Measurements from ENCODE around the gene SLC4A7. TPM values are rescaled to one million over a fixed set of nuclear protein-coding genes. Genes with fewer than 3 reads are reported as not detected.
A peak's percentile ranks its signal among the peaks of the same experiment; 100 is the strongest.
"Not testable (repeated sequence)": the region's sequence is repeated elsewhere in the genome, so short reads cannot be mapped to it uniquely, and the experiment has no call there.

The SLC4A7 gene
- total RNA-seq, 2 experiments from 2014 or later = 49.5 to 54.1 TPM

- POLR2A ChIA-PET = no interaction called here
- no peaks in the 10 kb centered on the region for H3K36me3 Mint-ChIP-seq
- H3K9me3 Mint-ChIP-seq = no peaks in the 10 kb centered on the region
- no peak for DNase-seq
- H3K4me3 Mint-ChIP-seq = no peak overlapping the region
- no peak for ATAC-seq (ENCODE audit: low read depth)
- H3K27ac Mint-ChIP-seq = no peak overlapping the region
- H3K27me3 Mint-ChIP-seq = peaks cover 2% of the 10 kb centered on the region
- H3K4me1 Mint-ChIP-seq = no peaks in the 10 kb centered on the region
Observed at GRCh38 chr3:27333843-27334242, 150.3 kb downstream of the SLC4A7 start.

- H3K4me1 Mint-ChIP-seq; H3K27me3 Mint-ChIP-seq; H3K36me3 Mint-ChIP-seq; ATAC-seq (ENCODE audit: low read depth); H3K4me3 Mint-ChIP-seq; POLR2A ChIA-PET; H3K9me3 Mint-ChIP-seq; DNase-seq; H3K27ac Mint-ChIP-seq: not testable (repeated sequence)
Observed at GRCh38 chr3:27328982-27329762, 155.0 kb downstream of the SLC4A7 start.

GRCh38 chr3:27326629-27327545 lies 157.3 kb downstream of the SLC4A7 start:
- Mint-ChIP-seq H3K9me3 (peaks cover 1% of the 10 kb centered on the region), H3K4me1 (no peaks in the 10 kb centered on the region), H3K27ac (no peak overlapping the region), H3K4me3 (no peak overlapping the region), H3K27me3 (peaks cover 3% of the 10 kb centered on the region), H3K36me3 (no peaks in the 10 kb centered on the region)
- no peak for DNase-seq
- POLR2A ChIA-PET = no interaction called here
- ATAC-seq (ENCODE audit: low read depth) = no peak

GRCh38 chr3:27326202-27326601 lies 158.0 kb downstream of the SLC4A7 start:
- POLR2A ChIA-PET = no interaction called here
- no peak for DNase-seq
- Mint-ChIP-seq H3K4me3 (no peak overlapping the region), H3K9me3 (peaks cover 1% of the 10 kb centered on the region), H3K27me3 (peaks cover 3% of the 10 kb centered on the region), H3K36me3 (no peaks in the 10 kb centered on the region), H3K4me1 (no peaks in the 10 kb centered on the region), H3K27ac (no peak overlapping the region)
- no peak for ATAC-seq (ENCODE audit: low read depth)

- POLR2A ChIA-PET = no interaction called here
Observed at GRCh38 chr3:27325419-27325818, 158.8 kb downstream of the SLC4A7 start.

GRCh38 chr3:27324686-27325085 lies 159.5 kb downstream of the SLC4A7 start:
- DNase-seq = no peak
- POLR2A ChIA-PET = no interaction called here
- Mint-ChIP-seq H3K4me1 (no peaks in the 10 kb centered on the region), H3K27me3 (peaks cover 3% of the 10 kb centered on the region), H3K27ac (peak overlapping the region; percentile 7), H3K4me3 (no peak overlapping the region), H3K9me3 (peaks cover 1% of the 10 kb centered on the region), H3K36me3 (no peaks in the 10 kb centered on the region)
- no peak for ATAC-seq (ENCODE audit: low read depth)

More at GRCh38 chr3:27325419-27325818, 158.8 kb downstream of the SLC4A7 start:
- H3K27ac Mint-ChIP-seq = no peak overlapping the region
- peaks cover 1% of the 10 kb centered on the region for H3K9me3 Mint-ChIP-seq
- no peaks in the 10 kb centered on the region for H3K4me1 Mint-ChIP-seq
- ATAC-seq (ENCODE audit: low read depth) = no peak
- no peak for DNase-seq
- peaks cover 3% of the 10 kb centered on the region for H3K27me3 Mint-ChIP-seq
- H3K4me3 Mint-ChIP-seq = no peak overlapping the region
- H3K36me3 Mint-ChIP-seq = no peaks in the 10 kb centered on the region

GRCh38 chr3:27323087-27323570 lies 161.1 kb downstream of the SLC4A7 start:
- DNase-seq = no peak

More at GRCh38 chr3:27323087-27323570, 161.1 kb downstream of the SLC4A7 start:
- H3K27me3 Mint-ChIP-seq = peaks cover 3% of the 10 kb centered on the region
- no peaks in the 10 kb centered on the region for H3K4me1 Mint-ChIP-seq
- H3K4me3 Mint-ChIP-seq = no peak overlapping the region
- POLR2A ChIA-PET = no interaction called here
- no peak overlapping the region for H3K27ac Mint-ChIP-seq
- H3K36me3 Mint-ChIP-seq = no peaks in the 10 kb centered on the region
- ATAC-seq (ENCODE audit: low read depth) = no peak
- no peaks in the 10 kb centered on the region for H3K9me3 Mint-ChIP-seq

Other genes starting within 250 kb of the SLC4A7 start
- gene NEK10, start 115.0 kb downstream of the SLC4A7 start, total RNA-seq = under 1 TPM; 0.67 to 0.79 TPM
- gene EOMES, start 237.9 kb upstream of the SLC4A7 start, total RNA-seq = 10 to 100 TPM; 35.5 to 44.5 TPM